Loucy (cell line): ENCODE data around the gene SFSWAP.

Experiments used
- H2AFZ ChIP-seq: fragments of 200-600 bp; sonication (generic); 2 replicates; pipeline ENCODE4 v1.6.0; 2016; ENCODE audit warnings: antibody characterized with exemption, mild to moderate bottlenecking, low read length, moderate library complexity
- H3F3A ChIP-seq: fragments of 200-600 bp; 2 replicates; pipeline ENCODE4 v1.6.0; 2016; ENCODE audit warnings: antibody characterized with exemption, low read depth, mild to moderate bottlenecking
- H3K27me3 ChIP-seq: fragments of 200-600 bp; sonication (generic); 2 replicates; pipeline ENCODE4 v1.6.1; 2014; ENCODE audit warnings: low read length, mild to moderate bottlenecking; ENCODE audit not compliant: insufficient read depth, poor library complexity, severe bottlenecking
- H3K36me3 ChIP-seq: fragments of 200-600 bp; sonication (generic); 2 replicates; pipeline ENCODE4 v1.6.1; 2016; ENCODE audit warnings: low read length; ENCODE audit not compliant: insufficient read depth
- H3K4me1 ChIP-seq: fragments of 200-600 bp; sonication (generic); 2 replicates; pipeline ENCODE4 v1.5.1; 2014; ENCODE audit warnings: low read length, mild to moderate bottlenecking; ENCODE audit not compliant: insufficient read depth, poor library complexity, severe bottlenecking
- H3K4me2 ChIP-seq: fragments of 200-600 bp; sonication (generic); 2 replicates; pipeline ENCODE4 v1.6.0; 2014; ENCODE audit warnings: antibody characterized with exemption, low read length, low read depth, mild to moderate bottlenecking; ENCODE audit not compliant: poor library complexity, severe bottlenecking
- H3K4me3 ChIP-seq: fragments of 200-600 bp; sonication (generic); 2 replicates; pipeline ENCODE4 v1.5.1; 2014; ENCODE audit warnings: low read length, mild to moderate bottlenecking, mixed read lengths; ENCODE audit not compliant: poor library complexity, severe bottlenecking
- H3K79me2 ChIP-seq: fragments of 200-600 bp; sonication (generic); 2 replicates; pipeline ENCODE4 v1.6.1; 2014; ENCODE audit warnings: low read length; ENCODE audit not compliant: insufficient read depth
- H3K9ac ChIP-seq: fragments of 200-600 bp; sonication (generic); 2 replicates; pipeline ENCODE4 v1.6.0; 2014; ENCODE audit warnings: mild to moderate bottlenecking, low read depth, low read length, moderate library complexity; ENCODE audit not compliant: poor library complexity, severe bottlenecking
- H3K9me2 ChIP-seq: fragments of 200-600 bp; sonication (generic); replicated peaks from 2 replicates; pipeline ENCODE4 v1.6.1; 2016; ENCODE audit warnings: low read depth, low read length, mixed read lengths
- H3K9me3 ChIP-seq: fragments of 200-600 bp; sonication (generic); 2 replicates; pipeline ENCODE4 v1.6.1; 2014; ENCODE audit warnings: mild to moderate bottlenecking, antibody characterized with exemption, low read length, low read depth; ENCODE audit not compliant: insufficient read depth
- H4K20me1 ChIP-seq: fragments of 200-600 bp; sonication (generic); 2 replicates; pipeline ENCODE4 v1.6.0; 2014; ENCODE audit warnings: antibody characterized with exemption, low read length, mild to moderate bottlenecking; ENCODE audit not compliant: insufficient read depth, poor library complexity, severe bottlenecking
- EZH2phosphoT487 ChIP-seq: fragments of 200-600 bp; IDR thresholded peaks from 2 replicates; pipeline ENCODE4 v1.6.1; 2018; ENCODE audit warnings: antibody characterized with exemption, mild to moderate bottlenecking, moderate library complexity, borderline replicate concordance
- TF ChIP-seq, protein P1 (sequence below): fragments of 200-600 bp; sonication (generic); conservative IDR thresholded peaks from 2 replicates; pipeline ENCODE4 v1.5.1; 2014; ENCODE audit warnings: mild to moderate bottlenecking, antibody characterized with exemption, low read length

The SFSWAP gene

DNA sequence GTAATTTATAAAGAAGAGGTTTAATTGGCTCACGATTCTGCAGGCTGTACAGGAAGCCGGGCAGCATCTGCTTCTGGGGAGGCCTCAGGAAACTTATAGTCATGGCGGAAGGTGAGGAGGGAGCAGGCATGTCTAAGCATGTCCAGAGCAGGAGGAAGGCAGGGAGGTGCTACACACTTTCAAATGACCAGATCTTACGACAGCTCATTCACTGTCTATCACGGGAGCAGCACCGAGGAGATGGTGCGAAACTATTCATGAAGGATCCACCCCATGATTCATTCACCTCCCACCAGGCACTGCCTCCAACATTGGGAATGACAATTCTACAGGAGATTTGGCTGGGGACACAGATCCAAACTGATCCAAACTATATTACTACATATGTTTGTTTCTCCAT is 10.0 kb downstream of the SFSWAP start:
- TF ChIP-seq EZH2phosphoT487, result no peak
- TF ChIP-seq, protein P1, sequence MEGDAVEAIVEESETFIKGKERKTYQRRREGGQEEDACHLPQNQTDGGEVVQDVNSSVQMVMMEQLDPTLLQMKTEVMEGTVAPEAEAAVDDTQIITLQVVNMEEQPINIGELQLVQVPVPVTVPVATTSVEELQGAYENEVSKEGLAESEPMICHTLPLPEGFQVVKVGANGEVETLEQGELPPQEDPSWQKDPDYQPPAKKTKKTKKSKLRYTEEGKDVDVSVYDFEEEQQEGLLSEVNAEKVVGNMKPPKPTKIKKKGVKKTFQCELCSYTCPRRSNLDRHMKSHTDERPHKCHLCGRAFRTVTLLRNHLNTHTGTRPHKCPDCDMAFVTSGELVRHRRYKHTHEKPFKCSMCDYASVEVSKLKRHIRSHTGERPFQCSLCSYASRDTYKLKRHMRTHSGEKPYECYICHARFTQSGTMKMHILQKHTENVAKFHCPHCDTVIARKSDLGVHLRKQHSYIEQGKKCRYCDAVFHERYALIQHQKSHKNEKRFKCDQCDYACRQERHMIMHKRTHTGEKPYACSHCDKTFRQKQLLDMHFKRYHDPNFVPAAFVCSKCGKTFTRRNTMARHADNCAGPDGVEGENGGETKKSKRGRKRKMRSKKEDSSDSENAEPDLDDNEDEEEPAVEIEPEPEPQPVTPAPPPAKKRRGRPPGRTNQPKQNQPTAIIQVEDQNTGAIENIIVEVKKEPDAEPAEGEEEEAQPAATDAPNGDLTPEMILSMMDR, result no peak
- Histone ChIP-seq H3K79me2 (peaks cover 32% of the 10 kb centered on the region; the same call in 1 of the 2 replicates), H3F3A (no peaks in the 10 kb centered on the region), H3K27me3 (no peaks in the 10 kb centered on the region), H3K9me2 (no peaks in the 10 kb centered on the region), H3K4me2 (no peak overlapping the region), H3K36me3 (peaks cover 82% of the 10 kb centered on the region), H2AFZ (no peak overlapping the region), H3K9me3 (no peaks in the 10 kb centered on the region), H3K4me1 (peaks cover 5% of the 10 kb centered on the region), H3K4me3 (no peak overlapping the region), H4K20me1 (peaks cover 10% of the 10 kb centered on the region), H3K9ac (no peak overlapping the region)

DNA sequence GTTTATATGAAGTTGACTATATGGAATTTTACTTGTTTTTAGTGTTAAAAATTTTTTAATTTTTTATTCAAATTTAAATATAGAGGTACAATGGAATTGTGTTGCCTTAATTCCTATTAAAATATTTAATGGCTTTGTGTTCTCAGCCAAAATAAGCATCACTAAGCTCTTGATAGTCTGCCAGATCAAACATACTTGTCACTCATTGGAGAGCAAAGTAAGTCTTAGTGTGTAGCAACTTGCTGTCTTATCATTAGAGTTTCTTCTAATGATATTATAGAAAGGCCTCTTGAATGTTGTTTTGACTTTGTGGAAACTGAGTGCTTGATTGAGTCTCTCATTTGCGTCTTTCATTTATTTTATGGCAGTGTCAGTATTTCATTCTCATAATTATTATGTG is 10.7 kb downstream of the SFSWAP start:
- Histone ChIP-seq H3K79me2 (peaks cover 32% of the 10 kb centered on the region; the same call in 1 of the 2 replicates), H3K36me3 (peaks cover 81% of the 10 kb centered on the region)
- TF ChIP-seq, protein P1, result no peak
- no peak for TF ChIP-seq EZH2phosphoT487

DNA sequence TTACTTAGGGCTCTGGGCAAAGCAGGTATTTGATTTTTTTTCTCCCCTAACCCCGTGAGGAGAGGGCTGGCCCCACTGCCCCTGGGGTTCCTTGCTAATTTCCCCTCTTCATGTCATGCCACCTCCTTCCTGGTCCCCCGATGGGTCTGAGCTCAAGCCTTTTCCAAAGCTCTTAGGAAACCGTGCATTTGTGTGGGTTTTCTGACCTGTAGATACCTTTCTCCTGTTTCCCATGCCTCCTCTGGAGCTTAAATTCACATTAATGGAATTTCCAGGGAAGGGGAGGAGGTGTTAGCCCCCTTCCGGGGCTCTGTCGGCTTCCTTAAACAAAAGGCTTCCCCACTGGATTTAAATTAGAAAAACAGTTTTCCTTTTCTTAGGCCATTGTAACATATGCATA is 12.6 kb downstream of the SFSWAP start:
- H3K9me3 ChIP-seq, result no peaks in the 10 kb centered on the region
- no peak overlapping the region for H2AFZ ChIP-seq
- H3K27me3 ChIP-seq, result no peaks in the 10 kb centered on the region
- H3K36me3 ChIP-seq, result peaks cover 84% of the 10 kb centered on the region
- no peaks in the 10 kb centered on the region for H3F3A ChIP-seq
- no peaks in the 10 kb centered on the region for H3K9me2 ChIP-seq
- peaks cover 5% of the 10 kb centered on the region for H3K4me1 ChIP-seq
- H4K20me1 ChIP-seq, result peaks cover 10% of the 10 kb centered on the region
- no peak overlapping the region for H3K9ac ChIP-seq
- H3K4me3 ChIP-seq, result no peak overlapping the region
- H3K79me2 ChIP-seq, result peaks cover 32% of the 10 kb centered on the region; the same call in 1 of the 2 replicates
- no peak overlapping the region for H3K4me2 ChIP-seq
- no peak for TF ChIP-seq EZH2phosphoT487
- TF ChIP-seq, protein P1, result no peak

More for the DNA sequence above, 10.7 kb downstream of the SFSWAP start:
- Histone ChIP-seq H4K20me1 (peaks cover 10% of the 10 kb centered on the region), H3K4me2 (no peak overlapping the region), H3F3A (no peaks in the 10 kb centered on the region), H3K9me2 (no peaks in the 10 kb centered on the region), H2AFZ (no peak overlapping the region), H3K9ac (no peak overlapping the region), H3K9me3 (no peaks in the 10 kb centered on the region), H3K27me3 (no peaks in the 10 kb centered on the region), H3K4me1 (peaks cover 5% of the 10 kb centered on the region), H3K4me3 (no peak overlapping the region)
